Parathyroid adenoma (tissue), 2 donors: ENCODE measurements around the gene ARHGAP44.

Experiments
- H2AFZ ChIP-seq: fragments of 300-600 bp; sonication (generic); one replicate; pipeline ENCODE4 v1.7.0; 2017; ENCODE audit warnings: antibody characterized with exemption, mild to moderate bottlenecking
- H3K27ac ChIP-seq: fragments of 300-600 bp; sonication (generic); one replicate; pipeline ENCODE4 v1.7.0; 2017
- H3K27me3 ChIP-seq: fragments of 300-600 bp; sonication (generic); one replicate; pipeline ENCODE4 v1.7.0; 2017; ENCODE audit warnings: low read length; ENCODE audit not compliant: control insufficient read depth, insufficient read depth
- H3K36me3 ChIP-seq: fragments of 300-600 bp; sonication (generic); one replicate; pipeline ENCODE4 v1.7.0; 2017; ENCODE audit warnings: low read length; ENCODE audit not compliant: control insufficient read depth, insufficient read depth
- H3K4me1 ChIP-seq: fragments of 300-600 bp; sonication (generic); one replicate; pipeline ENCODE4 v1.7.0; 2017; ENCODE audit warnings: control low read depth
- H3K4me2 ChIP-seq: fragments of 300-600 bp; sonication (generic); one replicate; pipeline ENCODE4 v1.7.0; 2017; ENCODE audit warnings: low read length
- H3K4me3 ChIP-seq: fragments of 300-600 bp; sonication (generic); one replicate; pipeline ENCODE4 v1.7.0; 2017; ENCODE audit warnings: low read depth, low read length
- H3K79me2 ChIP-seq: fragments of 300-600 bp; sonication (generic); one replicate; pipeline ENCODE4 v1.7.0; 2017; ENCODE audit warnings: control low read depth
- H3K9ac ChIP-seq: fragments of 300-600 bp; sonication (generic); one replicate; pipeline ENCODE4 v1.7.0; 2017; ENCODE audit warnings: mild to moderate bottlenecking
- H3K9me3 ChIP-seq: fragments of 300-600 bp; sonication (generic); one replicate; pipeline ENCODE4 v1.7.0; 2017; ENCODE audit warnings: low read length; ENCODE audit not compliant: control insufficient read depth
- TF ChIP-seq, protein P1 (sequence below): fragments of 300-600 bp; sonication (generic); IDR thresholded peaks from one replicate; pipeline ENCODE4 v1.7.0; 2017; ENCODE audit warnings: antibody characterized with exemption, mild to moderate bottlenecking
- donor health status: primary hyperparathyroidism.

The ARHGAP44 gene

DNA sequence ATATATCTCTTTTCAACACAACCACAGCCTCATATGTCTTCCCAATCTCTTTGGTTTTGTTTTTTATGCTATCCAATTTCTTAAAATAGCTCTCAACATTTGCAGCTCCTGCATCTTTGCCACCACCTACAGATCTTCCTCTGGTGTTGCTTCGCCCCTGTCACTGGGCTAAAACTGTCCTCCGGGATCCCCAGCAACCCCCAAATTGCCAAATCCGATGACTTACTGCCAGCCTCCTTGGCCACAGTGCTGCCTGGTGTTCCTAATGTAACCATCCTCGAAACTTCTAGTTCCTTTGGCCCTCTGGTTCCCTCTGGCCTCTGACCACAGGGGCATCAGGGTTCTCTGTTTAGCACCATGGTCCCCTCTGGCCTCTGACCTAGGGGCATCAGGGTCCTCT, 157.7 kb downstream of the ARHGAP44 start:
- TF ChIP-seq, protein P1, sequence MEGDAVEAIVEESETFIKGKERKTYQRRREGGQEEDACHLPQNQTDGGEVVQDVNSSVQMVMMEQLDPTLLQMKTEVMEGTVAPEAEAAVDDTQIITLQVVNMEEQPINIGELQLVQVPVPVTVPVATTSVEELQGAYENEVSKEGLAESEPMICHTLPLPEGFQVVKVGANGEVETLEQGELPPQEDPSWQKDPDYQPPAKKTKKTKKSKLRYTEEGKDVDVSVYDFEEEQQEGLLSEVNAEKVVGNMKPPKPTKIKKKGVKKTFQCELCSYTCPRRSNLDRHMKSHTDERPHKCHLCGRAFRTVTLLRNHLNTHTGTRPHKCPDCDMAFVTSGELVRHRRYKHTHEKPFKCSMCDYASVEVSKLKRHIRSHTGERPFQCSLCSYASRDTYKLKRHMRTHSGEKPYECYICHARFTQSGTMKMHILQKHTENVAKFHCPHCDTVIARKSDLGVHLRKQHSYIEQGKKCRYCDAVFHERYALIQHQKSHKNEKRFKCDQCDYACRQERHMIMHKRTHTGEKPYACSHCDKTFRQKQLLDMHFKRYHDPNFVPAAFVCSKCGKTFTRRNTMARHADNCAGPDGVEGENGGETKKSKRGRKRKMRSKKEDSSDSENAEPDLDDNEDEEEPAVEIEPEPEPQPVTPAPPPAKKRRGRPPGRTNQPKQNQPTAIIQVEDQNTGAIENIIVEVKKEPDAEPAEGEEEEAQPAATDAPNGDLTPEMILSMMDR = no peak
- Histone ChIP-seq H3K79me2 (no peaks in the 10 kb centered on the region), H3K9ac (no peak overlapping the region), H3K4me1 (no peaks in the 10 kb centered on the region), H3K36me3 (no peaks in the 10 kb centered on the region), H3K27ac (no peak overlapping the region), H3K4me3 (no peak overlapping the region), H3K4me2 (no peak overlapping the region), H2AFZ (no peak overlapping the region), H3K9me3 (no peaks in the 10 kb centered on the region), H3K27me3 (no peaks in the 10 kb centered on the region)

- Histone ChIP-seq H3K9ac (no peak overlapping the region), H3K27ac (no peak overlapping the region), H3K36me3 (no peaks in the 10 kb centered on the region), H3K79me2 (no peaks in the 10 kb centered on the region), H2AFZ (no peak overlapping the region), H3K4me3 (no peak overlapping the region), H3K9me3 (no peaks in the 10 kb centered on the region), H3K4me1 (no peaks in the 10 kb centered on the region), H3K27me3 (no peaks in the 10 kb centered on the region), H3K4me2 (no peak overlapping the region)
- TF ChIP-seq, protein P1 = no peak
These were observed 162.7 kb downstream of the ARHGAP44 start for GRCh38 chr17:12952012-12952411.

DNA sequence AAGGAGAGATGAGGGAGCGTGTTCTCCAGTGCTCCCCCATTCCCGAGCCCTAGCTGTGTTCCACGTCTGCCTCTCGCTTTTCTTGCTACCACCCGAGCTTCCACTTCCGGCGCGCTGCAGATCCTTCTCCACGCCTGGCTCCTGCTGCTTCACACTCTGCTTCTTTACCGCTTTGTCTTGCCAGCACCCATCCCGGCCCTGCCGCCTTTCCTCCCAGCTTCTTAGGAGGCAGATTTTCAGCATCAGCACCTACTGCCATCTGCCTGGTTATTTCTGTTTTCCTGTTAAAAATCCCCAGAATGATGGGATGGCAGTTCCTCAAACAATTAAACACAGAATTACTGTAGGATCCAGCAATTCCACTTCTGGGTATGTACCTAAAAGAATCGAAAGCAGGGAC, 163.9 kb downstream of the ARHGAP44 start:
- no peak overlapping the region for H3K9ac ChIP-seq
- no peaks in the 10 kb centered on the region for H3K36me3 ChIP-seq

GRCh38 chr17:12955521-12955920, 166.2 kb downstream of the ARHGAP44 start:
- Histone ChIP-seq H3K27me3 (no peaks in the 10 kb centered on the region), H3K4me2 (no peak overlapping the region), H3K79me2 (no peaks in the 10 kb centered on the region), H3K9ac (no peak overlapping the region), H3K4me1 (no peaks in the 10 kb centered on the region), H3K9me3 (no peaks in the 10 kb centered on the region), H3K4me3 (no peak overlapping the region), H3K36me3 (no peaks in the 10 kb centered on the region), H3K27ac (no peak overlapping the region), H2AFZ (no peak overlapping the region)
- TF ChIP-seq, protein P1 = no peak

More for the DNA sequence above, 163.9 kb downstream of the ARHGAP44 start:
- Histone ChIP-seq H3K79me2 (no peaks in the 10 kb centered on the region), H3K27me3 (no peaks in the 10 kb centered on the region), H3K4me1 (no peaks in the 10 kb centered on the region), H3K4me2 (no peak overlapping the region), H3K4me3 (no peak overlapping the region), H3K27ac (no peak overlapping the region), H3K9me3 (no peaks in the 10 kb centered on the region), H2AFZ (no peak overlapping the region)
- TF ChIP-seq, protein P1 = no peak

DNA sequence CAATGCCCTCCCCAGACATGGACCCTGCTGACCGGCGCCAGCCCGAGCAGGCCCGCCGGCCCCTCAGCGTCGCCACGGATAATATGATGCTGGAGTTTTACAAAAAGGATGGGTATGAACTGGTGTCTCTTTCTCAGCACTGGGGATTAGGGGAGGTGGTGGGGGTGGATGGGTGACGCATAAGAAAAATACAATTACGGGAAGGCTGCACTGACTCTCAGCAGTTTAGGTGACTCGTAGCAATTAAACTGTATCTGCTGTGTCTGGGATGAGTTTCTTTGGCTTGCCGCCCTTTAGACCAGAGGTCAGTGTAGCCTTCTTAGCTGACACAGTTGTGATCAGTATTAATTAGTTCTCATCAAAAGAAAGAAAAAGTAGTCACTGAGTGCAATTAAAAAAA, 169.5 kb downstream of the ARHGAP44 start:
- no peak overlapping the region for H3K4me3 ChIP-seq

More for the DNA sequence above, 169.5 kb downstream of the ARHGAP44 start:
- no peaks in the 10 kb centered on the region for H3K36me3 ChIP-seq
- no peaks in the 10 kb centered on the region for H3K9me3 ChIP-seq
- no peak overlapping the region for H3K4me2 ChIP-seq
- H3K27me3 ChIP-seq = no peaks in the 10 kb centered on the region
- H3K79me2 ChIP-seq = no peaks in the 10 kb centered on the region
- no peaks in the 10 kb centered on the region for H3K4me1 ChIP-seq
- no peak overlapping the region for H3K9ac ChIP-seq
- TF ChIP-seq, protein P1 = no peak
- H3K27ac ChIP-seq = no peak overlapping the region
- H2AFZ ChIP-seq = no peak overlapping the region
